T-helper 22 cell (primary cell): ENCODE results near the gene LRSAM1.

Experiments
- DNase-seq: peaks from one replicate; pipeline ENCODE4 v3.0.0-alpha.2; 2020; ENCODE audit warnings: low read depth

The LRSAM1 gene

DNA sequence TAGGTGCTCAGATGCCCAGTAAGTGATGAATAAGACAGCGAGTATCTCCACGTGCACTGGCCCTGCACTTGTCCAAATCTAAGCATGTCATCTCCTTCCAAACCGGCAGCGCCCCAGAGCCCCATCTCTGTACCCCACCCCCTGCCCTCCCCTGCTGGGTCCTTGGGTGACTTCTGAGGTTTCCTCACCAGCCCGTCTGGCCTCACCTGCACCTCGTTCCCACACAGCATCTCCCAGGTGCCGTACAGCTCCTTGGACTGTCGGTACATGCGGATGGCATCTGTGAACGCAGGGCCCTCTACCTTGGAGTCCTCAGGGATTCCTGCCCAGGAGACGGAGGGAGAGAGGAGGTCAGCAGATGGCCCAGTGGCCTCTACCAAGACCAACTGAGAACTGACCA, 66.3 kb downstream of the LRSAM1 start:
- no peak for DNase-seq

DNA sequence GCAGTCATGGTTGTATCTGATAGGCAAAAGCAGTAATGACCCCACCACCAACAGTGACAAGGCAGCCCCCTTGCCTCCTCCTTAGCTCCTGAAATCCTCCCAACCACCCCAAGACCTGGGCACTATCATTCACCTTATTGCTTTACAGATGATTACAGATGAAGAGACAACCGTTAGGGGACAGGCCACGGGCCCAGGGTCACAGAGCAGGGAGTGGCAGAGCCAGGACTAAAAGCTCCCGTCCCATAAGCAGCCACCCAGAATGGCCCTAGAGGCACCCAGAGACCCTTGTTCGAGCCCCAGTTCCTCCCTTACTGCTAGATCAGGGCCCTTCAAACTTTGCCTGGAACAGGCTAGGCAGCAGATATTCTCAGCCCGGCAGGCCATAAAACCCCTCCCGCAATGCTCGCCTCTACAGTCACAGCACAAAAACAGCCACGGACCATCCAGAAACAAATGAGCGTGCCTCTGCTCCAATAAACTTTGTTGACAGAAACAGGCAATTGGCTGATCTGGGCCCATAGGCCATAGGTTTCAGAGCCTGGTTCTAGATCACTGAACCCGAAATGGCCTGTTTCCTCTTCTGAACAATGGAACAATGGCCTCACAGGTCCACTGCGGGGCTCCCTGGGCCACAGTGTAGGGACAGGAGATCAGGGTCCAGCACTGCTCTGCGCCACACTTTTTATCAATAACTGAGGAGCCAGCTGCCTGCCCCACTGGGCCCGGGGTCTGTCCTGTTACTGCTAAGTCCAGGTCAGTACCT, 67.0 kb downstream of the LRSAM1 start:
- no peak for DNase-seq

- DNase-seq: no peak
Observed at GRCh38 chr9:127519301-127520166, 68.2 kb downstream of the LRSAM1 start.

GRCh38 chr9:127520941-127521918, 69.9 kb downstream of the LRSAM1 start:
- DNase-seq: no peak

DNA sequence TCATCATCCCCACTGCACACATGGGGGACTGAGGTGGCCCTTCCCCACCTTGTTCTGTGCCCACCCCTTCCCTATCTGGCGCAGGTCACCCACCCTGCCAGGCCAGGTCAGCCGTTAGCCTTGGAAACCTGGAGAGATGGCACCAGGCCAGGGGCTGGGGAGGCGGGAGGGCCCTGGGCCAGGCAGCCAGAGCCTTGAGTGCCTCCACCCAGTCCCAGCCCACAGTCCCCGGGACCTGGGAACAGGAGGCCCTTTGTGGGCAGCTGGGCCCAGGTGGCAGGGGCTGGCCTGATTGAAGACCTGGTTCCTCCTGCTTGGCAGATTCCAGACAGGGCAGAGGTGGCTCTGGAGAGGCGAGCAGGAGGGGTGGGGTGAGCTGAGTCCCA, 70.6 kb downstream of the LRSAM1 start:
- DNase-seq: no peak

- DNase-seq: no peak
Observed at GRCh38 chr9:127522727-127523126, 71.4 kb downstream of the LRSAM1 start.

DNA sequence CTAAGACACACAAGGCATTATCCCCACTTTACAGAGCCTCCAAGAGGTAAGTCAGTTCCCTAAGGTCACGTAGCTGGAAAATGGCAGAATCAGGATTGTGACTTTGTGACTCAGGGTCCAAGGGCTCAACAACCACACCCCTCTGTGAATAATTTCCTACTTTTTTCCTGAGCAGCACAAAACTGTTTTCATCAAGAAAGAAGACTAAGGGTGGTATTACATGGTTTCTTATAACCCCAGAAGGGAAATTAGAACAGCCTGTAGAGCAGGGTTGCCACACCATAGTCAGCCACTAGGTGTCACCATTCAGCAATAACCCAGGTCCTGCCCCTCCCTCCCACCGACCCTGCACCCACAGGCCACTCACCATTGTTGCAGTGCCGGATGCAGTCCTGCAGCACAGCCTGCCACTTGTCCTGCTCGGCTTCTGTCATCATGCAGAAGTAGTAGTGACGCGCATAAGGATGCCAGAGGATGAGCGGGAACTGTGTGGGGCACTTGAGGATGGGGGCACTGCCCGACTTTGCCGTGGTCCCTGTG, 72.1 kb downstream of the LRSAM1 start:
- DNase-seq: no peak

DNA sequence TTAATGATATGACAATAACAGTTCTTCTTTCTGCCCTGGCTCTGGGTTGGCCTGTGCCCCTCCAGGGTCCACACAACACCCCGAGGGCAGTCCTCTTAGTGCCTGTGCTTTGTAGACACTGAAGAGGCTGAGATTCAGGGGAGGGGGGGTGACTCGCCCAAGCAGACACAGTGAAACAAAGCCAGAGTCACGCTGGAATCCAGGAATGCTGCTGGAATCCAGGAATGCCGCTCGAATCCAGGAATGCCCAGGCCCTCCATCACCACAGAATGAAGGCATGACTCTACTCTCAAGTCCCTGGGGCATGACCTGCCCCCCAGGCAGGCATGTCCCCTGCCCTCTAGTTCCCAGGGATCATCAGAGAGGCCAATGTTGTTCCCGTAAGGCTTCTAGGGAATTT, 73.1 kb downstream of the LRSAM1 start:
- no peak for DNase-seq

DNA sequence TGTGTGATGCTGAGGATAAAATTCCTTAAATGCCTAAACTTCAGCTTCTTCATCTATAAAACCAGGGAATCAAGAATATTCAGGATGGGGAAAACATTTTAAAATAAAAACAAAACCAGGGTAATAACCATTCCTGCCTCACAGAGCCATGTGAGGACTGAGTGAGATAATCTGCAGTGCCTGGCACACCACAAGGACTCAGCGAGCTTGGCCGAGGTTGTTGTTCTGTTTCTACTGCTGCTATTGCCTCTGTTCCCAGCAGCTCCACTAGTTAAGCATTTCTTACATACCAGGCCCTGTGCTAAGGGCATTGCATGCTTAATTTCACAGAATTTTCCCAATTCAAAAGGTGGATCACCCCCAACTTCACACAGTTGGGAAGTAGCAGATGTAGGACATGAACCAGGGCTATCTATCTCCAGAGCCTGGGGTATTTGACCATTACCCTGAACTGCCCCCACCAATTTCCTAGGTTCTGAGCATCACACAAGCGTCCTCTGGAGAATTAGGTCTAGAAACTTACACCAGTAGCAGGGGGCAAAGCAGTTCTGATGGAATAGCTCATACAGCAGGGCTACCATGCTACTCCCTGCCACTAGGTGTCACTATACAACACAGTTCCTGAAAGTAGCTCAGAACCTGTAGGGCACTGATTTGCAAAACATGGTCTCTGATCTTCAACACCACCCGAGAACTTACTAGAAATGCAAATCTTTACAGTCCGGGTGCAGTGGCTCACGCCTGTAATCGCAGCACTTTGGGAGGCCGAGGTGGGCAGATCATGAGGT, 74.3 kb downstream of the LRSAM1 start:
- no peak for DNase-seq

DNA sequence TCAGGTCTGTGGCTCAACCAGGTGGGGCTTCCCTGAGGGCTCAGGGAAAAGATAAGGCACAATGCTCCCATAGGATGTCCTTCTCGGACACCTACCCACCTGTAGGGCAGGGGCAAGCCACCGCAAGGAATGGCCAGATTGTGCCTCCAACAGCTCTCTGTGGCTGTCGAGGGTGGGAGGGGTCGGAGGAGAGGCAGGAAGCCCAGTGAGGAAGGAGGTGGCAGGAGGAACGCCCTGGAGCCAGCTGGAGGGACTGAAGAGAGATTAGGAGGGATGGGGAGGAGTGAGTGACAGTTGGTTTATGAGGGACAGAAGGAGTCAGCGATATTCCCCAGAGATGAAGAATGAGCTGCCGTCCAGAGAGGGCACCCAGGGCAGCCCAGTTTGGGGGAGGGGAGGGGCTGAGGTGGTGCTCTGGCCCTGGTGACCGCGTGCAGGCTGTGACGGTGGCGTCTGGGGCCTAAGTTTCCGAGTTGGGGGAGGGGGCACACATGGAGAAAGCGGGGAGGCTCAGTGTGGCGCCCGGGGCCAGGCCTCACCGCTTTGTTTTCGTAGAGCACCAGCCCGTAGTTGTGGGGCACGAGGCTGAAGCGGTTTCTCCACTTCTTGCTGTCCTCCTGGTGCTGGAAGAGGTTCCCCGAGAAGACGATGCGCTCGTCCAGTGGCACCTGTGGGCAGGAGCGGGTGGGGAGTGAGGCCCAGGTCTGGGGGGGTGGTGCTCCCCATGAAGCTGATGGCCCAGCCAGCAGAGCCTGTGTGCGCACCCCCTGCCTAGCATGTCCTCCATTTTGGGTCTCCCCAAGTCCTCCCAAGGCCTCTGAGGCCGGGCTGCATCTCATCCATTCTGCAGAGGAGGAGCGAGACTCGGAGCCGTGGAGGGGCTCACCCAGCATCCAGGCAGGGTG, 75.6 kb downstream of the LRSAM1 start:
- no peak for DNase-seq

GRCh38 chr9:127527560-127528268, 76.4 kb downstream of the LRSAM1 start:
- DNase-seq: no peak

GRCh38 chr9:127528422-127529251, 77.3 kb downstream of the LRSAM1 start:
- DNase-seq: no peak

DNA sequence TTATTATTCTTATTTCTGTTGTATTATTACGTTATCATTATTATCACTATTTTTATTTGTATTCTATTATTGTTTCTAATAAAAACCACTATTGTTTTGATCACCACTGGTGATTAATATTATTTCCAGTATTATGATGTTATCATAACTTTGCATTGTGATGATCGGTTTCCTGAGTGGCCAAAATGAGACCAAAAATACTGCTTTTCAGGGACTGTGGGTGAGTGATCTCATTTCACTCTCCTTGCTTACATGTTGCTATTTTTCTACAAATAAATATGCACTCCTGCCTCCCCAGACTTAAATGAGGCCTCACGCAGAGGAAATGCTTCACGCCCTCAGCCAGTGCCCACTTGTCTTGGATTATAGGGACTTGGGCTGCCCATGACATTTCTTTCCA, 78.4 kb downstream of the LRSAM1 start:
- no peak for DNase-seq

DNA sequence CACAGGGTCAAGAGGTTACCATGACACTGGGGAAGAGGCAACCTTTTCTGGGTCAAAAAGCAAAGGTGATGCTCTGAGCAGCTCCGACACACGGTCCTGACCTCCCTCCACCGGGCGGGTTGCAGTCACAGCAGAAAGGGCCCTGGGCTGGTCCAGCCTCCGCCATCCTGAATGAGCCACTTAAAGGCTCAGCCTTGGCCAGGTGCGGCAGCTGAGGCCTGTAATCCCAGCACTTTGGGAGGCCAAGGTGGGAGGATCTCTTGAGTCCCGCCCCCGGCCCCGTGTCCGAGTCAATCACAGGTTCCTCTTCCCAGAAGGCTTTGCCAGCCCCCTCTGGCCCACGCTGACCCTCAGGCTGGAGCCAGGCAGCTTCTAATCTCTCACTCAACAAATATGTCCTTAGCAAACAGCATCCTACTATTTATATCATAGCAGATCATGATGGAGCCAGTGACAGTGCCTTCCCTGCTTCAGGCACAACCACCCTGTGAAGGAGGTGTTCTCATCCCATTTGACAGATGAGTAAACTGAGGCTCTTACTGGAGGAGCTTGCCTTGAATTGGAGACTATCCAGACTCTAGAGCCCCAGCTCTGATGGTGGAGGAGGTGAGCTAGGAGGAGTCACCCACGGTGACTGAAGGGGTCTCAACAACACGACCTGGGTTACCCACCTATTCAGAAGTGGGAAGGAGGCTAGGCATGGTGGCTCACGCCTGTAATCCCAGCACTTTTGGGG, 79.1 kb downstream of the LRSAM1 start:
- DNase-seq: no peak

DNA sequence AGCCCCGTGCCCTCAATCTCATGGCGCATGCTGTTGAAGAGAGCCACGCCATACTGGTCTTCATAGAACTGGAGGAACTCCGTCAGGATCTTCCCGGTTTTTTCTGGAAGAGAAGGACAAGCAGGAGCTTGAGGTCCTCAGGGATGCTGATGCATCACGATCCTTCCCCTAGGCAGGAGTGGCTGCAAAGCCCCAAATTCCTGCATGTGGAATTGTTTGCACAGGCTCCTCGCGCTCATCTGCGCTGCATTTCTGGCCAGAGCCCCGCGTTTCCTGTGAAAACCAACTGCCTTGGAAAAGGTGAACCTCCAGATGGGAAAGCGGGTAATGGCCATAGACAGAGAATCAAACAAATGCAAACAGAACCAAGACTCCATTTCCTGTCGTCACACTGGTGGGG, 80.4 kb downstream of the LRSAM1 start:
- no peak for DNase-seq

GRCh38 chr9:127534250-127534906, 83.1 kb downstream of the LRSAM1 start:
- DNase-seq: no peak

GRCh38 chr9:127534931-127535330, 83.6 kb downstream of the LRSAM1 start:
- DNase-seq: no peak
